ENCODE data around the gene SS18L1.

Gene SS18L1

GRCh38 chr20:62226707-62227590 lies 83.4 kb downstream of the SS18L1 start:
- Mint-ChIP-seq H3K9me3 (no peaks in the 10 kb centered on the region), H3K27ac (no peak overlapping the region), H3K4me1 (no peaks in the 10 kb centered on the region), H3K4me3 (no peak overlapping the region), H3K27me3 (peaks cover 26% of the 10 kb centered on the region), H3K36me3 (ENCODE audit: low read depth) (no peaks in the 10 kb centered on the region)
- DNase-seq (no peak), ATAC-seq (no peak)

- DNase-seq (no peak), ATAC-seq (peak; percentile 11)
- Mint-ChIP-seq H3K9me3 (no peaks in the 10 kb centered on the region), H3K36me3 (ENCODE audit: low read depth) (no peaks in the 10 kb centered on the region), H3K27me3 (peaks cover 20% of the 10 kb centered on the region), H3K4me1 (no peaks in the 10 kb centered on the region), H3K27ac (no peak overlapping the region), H3K4me3 (no peak overlapping the region)
Observed at GRCh38 chr20:62227591-62227976, 84.0 kb downstream of the SS18L1 start.

GRCh38 chr20:62227977-62228958 lies 84.7 kb downstream of the SS18L1 start:
- Mint-ChIP-seq H3K27ac (no peak overlapping the region), H3K36me3 (ENCODE audit: low read depth) (no peaks in the 10 kb centered on the region), H3K9me3 (no peaks in the 10 kb centered on the region), H3K27me3 (peaks cover 15% of the 10 kb centered on the region), H3K4me3 (no peak overlapping the region), H3K4me1 (no peaks in the 10 kb centered on the region)
- DNase-seq (no peak), ATAC-seq (peak; percentile 8)

GRCh38 chr20:62228982-62229545 lies 85.5 kb downstream of the SS18L1 start:
- no peaks in the 10 kb centered on the region for H3K36me3 Mint-ChIP-seq (ENCODE audit: low read depth)
- no peak for DNase-seq
- no peak overlapping the region for H3K27ac Mint-ChIP-seq
- no peaks in the 10 kb centered on the region for H3K4me1 Mint-ChIP-seq
- no peak overlapping the region for H3K4me3 Mint-ChIP-seq
- ATAC-seq, result no peak
- H3K9me3 Mint-ChIP-seq, result no peaks in the 10 kb centered on the region
- H3K27me3 Mint-ChIP-seq, result peaks cover 15% of the 10 kb centered on the region

- ATAC-seq (no peak), DNase-seq (no peak)
- no peaks in the 10 kb centered on the region for H3K4me1 Mint-ChIP-seq
- no peak overlapping the region for H3K27ac Mint-ChIP-seq
- peaks cover 10% of the 10 kb centered on the region for H3K27me3 Mint-ChIP-seq
- H3K36me3 Mint-ChIP-seq (ENCODE audit: low read depth), result no peaks in the 10 kb centered on the region
- no peak overlapping the region for H3K4me3 Mint-ChIP-seq
- H3K9me3 Mint-ChIP-seq, result no peaks in the 10 kb centered on the region
Observed at GRCh38 chr20:62229667-62230066, 86.1 kb downstream of the SS18L1 start.

GRCh38 chr20:62230276-62230675 lies 86.7 kb downstream of the SS18L1 start:
- H3K4me3 Mint-ChIP-seq, result no peak overlapping the region
- ATAC-seq, result no peak
- no peaks in the 10 kb centered on the region for H3K9me3 Mint-ChIP-seq
- H3K27ac Mint-ChIP-seq, result no peak overlapping the region
- H3K4me1 Mint-ChIP-seq, result no peaks in the 10 kb centered on the region
- H3K36me3 Mint-ChIP-seq (ENCODE audit: low read depth), result no peaks in the 10 kb centered on the region
- no peak for DNase-seq
- peaks cover 7% of the 10 kb centered on the region for H3K27me3 Mint-ChIP-seq

GRCh38 chr20:62230696-62231095 lies 87.1 kb downstream of the SS18L1 start:
- Mint-ChIP-seq H3K4me3 (no peak overlapping the region), H3K9me3 (no peaks in the 10 kb centered on the region), H3K27ac (no peak overlapping the region)

GRCh38 chr20:62231292-62231691 lies 87.7 kb downstream of the SS18L1 start:
- H3K4me3 Mint-ChIP-seq, result no peak overlapping the region
- H3K4me1 Mint-ChIP-seq, result no peaks in the 10 kb centered on the region
- DNase-seq (no peak), ATAC-seq (no peak)
- peaks cover 3% of the 10 kb centered on the region for H3K27me3 Mint-ChIP-seq
- H3K27ac Mint-ChIP-seq, result no peak overlapping the region
- no peaks in the 10 kb centered on the region for H3K36me3 Mint-ChIP-seq (ENCODE audit: low read depth)
- H3K9me3 Mint-ChIP-seq, result no peaks in the 10 kb centered on the region

More at GRCh38 chr20:62230696-62231095, 87.1 kb downstream of the SS18L1 start:
- ATAC-seq, result no peak
- H3K27me3 Mint-ChIP-seq, result peaks cover 4% of the 10 kb centered on the region
- H3K4me1 Mint-ChIP-seq, result no peaks in the 10 kb centered on the region
- no peaks in the 10 kb centered on the region for H3K36me3 Mint-ChIP-seq (ENCODE audit: low read depth)
- no peak for DNase-seq
